T-helper 2 cell treated with Interferon-gamma antibody and Interleukin-4, amounts not matched to agents 5 μg/mL and 100 μg/mL, for 36 hours (primary cell): ENCODE measurements around the gene NPIPA1.
"Not testable (repeated sequence)": the region's sequence is repeated elsewhere in the genome, so short reads cannot be mapped to it uniquely, and the experiment has no call there.

Experiments used
- DNase-seq: peaks from one replicate; pipeline ENCODE4 v3.0.0; 2021; ENCODE audit warnings: low spot score
- H3K27ac Mint-ChIP-seq: one replicate; pipeline ENCODE4 v1.8.0; 2021; ENCODE audit warnings: mild to moderate bottlenecking, mixed read lengths
- H3K27me3 Mint-ChIP-seq: one replicate; pipeline ENCODE4 v1.8.0; 2021; ENCODE audit warnings: low read depth, mixed read lengths
- H3K36me3 Mint-ChIP-seq: one replicate; pipeline ENCODE4 v1.8.0; 2021; ENCODE audit warnings: low read depth, mixed read lengths
- H3K4me1 Mint-ChIP-seq: one replicate; pipeline ENCODE4 v1.8.0; 2021; ENCODE audit warnings: low read depth, mixed read lengths
- H3K4me3 Mint-ChIP-seq: one replicate; pipeline ENCODE4 v1.8.0; 2022; ENCODE audit warnings: mild to moderate bottlenecking, moderate library complexity, mixed read lengths
- H3K9me3 Mint-ChIP-seq: one replicate; pipeline ENCODE4 v1.8.0; 2021; ENCODE audit warnings: mixed read lengths

Gene NPIPA1

GRCh38 chr16:14978908-14979307 is 41.7 kb downstream of the NPIPA1 start:
- not testable (repeated sequence) for H3K9me3 Mint-ChIP-seq, H3K4me3 Mint-ChIP-seq, H3K27me3 Mint-ChIP-seq, DNase-seq, H3K27ac Mint-ChIP-seq, H3K36me3 Mint-ChIP-seq
- peaks cover 12% of the 10 kb centered on the region for H3K4me1 Mint-ChIP-seq

GRCh38 chr16:14981234-14981633 is 44.0 kb downstream of the NPIPA1 start:
- H3K9me3 Mint-ChIP-seq = not testable (repeated sequence)

GRCh38 chr16:14982521-14982920 is 45.3 kb downstream of the NPIPA1 start:
- H3K27me3 Mint-ChIP-seq, H3K9me3 Mint-ChIP-seq, H3K36me3 Mint-ChIP-seq, H3K4me1 Mint-ChIP-seq, DNase-seq, H3K27ac Mint-ChIP-seq, H3K4me3 Mint-ChIP-seq: not testable (repeated sequence)

More at GRCh38 chr16:14981234-14981633, 44.0 kb downstream of the NPIPA1 start:
- not testable (repeated sequence) for H3K27me3 Mint-ChIP-seq, H3K27ac Mint-ChIP-seq, DNase-seq, H3K36me3 Mint-ChIP-seq, H3K4me1 Mint-ChIP-seq, H3K4me3 Mint-ChIP-seq

- not testable (repeated sequence) for H3K27me3 Mint-ChIP-seq, H3K4me3 Mint-ChIP-seq, H3K4me1 Mint-ChIP-seq, DNase-seq, H3K27ac Mint-ChIP-seq
- Mint-ChIP-seq H3K36me3 (peaks cover 23% of the 10 kb centered on the region), H3K9me3 (peaks cover 11% of the 10 kb centered on the region)
Observed at GRCh38 chr16:14988092-14988491, 50.8 kb downstream of the NPIPA1 start.

GRCh38 chr16:14988661-14989191 is 51.5 kb downstream of the NPIPA1 start:
- peaks cover 28% of the 10 kb centered on the region for H3K36me3 Mint-ChIP-seq
- H3K4me3 Mint-ChIP-seq, H3K27me3 Mint-ChIP-seq, H3K4me1 Mint-ChIP-seq, DNase-seq, H3K27ac Mint-ChIP-seq: not testable (repeated sequence)
- H3K9me3 Mint-ChIP-seq = peaks cover 14% of the 10 kb centered on the region

GRCh38 chr16:14989291-14990281 is 52.3 kb downstream of the NPIPA1 start:
- not testable (repeated sequence) for H3K27me3 Mint-ChIP-seq, H3K4me3 Mint-ChIP-seq, H3K27ac Mint-ChIP-seq, DNase-seq, H3K4me1 Mint-ChIP-seq
- H3K9me3 Mint-ChIP-seq = peaks cover 14% of the 10 kb centered on the region
- peaks cover 26% of the 10 kb centered on the region for H3K36me3 Mint-ChIP-seq

GRCh38 chr16:14993277-14994151 is 56.3 kb downstream of the NPIPA1 start:
- not testable (repeated sequence) for H3K4me3 Mint-ChIP-seq, H3K4me1 Mint-ChIP-seq, H3K27me3 Mint-ChIP-seq, DNase-seq, H3K27ac Mint-ChIP-seq
- Mint-ChIP-seq H3K36me3 (peaks cover 21% of the 10 kb centered on the region), H3K9me3 (peaks cover 14% of the 10 kb centered on the region)

- not testable (repeated sequence) for H3K4me3 Mint-ChIP-seq, DNase-seq, H3K27me3 Mint-ChIP-seq, H3K4me1 Mint-ChIP-seq, H3K27ac Mint-ChIP-seq
- Mint-ChIP-seq H3K9me3 (peaks cover 14% of the 10 kb centered on the region), H3K36me3 (peaks cover 15% of the 10 kb centered on the region)
Observed at GRCh38 chr16:14996702-14997101, 59.5 kb downstream of the NPIPA1 start.

- not testable (repeated sequence) for DNase-seq, H3K27ac Mint-ChIP-seq, H3K27me3 Mint-ChIP-seq, H3K9me3 Mint-ChIP-seq, H3K36me3 Mint-ChIP-seq, H3K4me1 Mint-ChIP-seq, H3K4me3 Mint-ChIP-seq
Observed at GRCh38 chr16:14998300-14998699, 61.1 kb downstream of the NPIPA1 start.

- not testable (repeated sequence) for DNase-seq, H3K27ac Mint-ChIP-seq, H3K4me3 Mint-ChIP-seq, H3K4me1 Mint-ChIP-seq, H3K27me3 Mint-ChIP-seq, H3K9me3 Mint-ChIP-seq
- peaks cover 12% of the 10 kb centered on the region for H3K36me3 Mint-ChIP-seq
Observed at GRCh38 chr16:14999845-15000244, 62.6 kb downstream of the NPIPA1 start.
